ENCODE measurements around the gene SEPTIN5.

GRCh38 chr22:19680911-19681862 lies 33.1 kb upstream of the SEPTIN5 start:
- TF ChIP-seq GATA2 (IDR thresholded peaks at IDR 0.05; ENCODE audit: low read depth, low read length), result no peak
- no peak for TF ChIP-seq GATA3 (IDR thresholded peaks at IDR 0.05; ENCODE audit: low read depth, low read length)

Measured in SH-SY5Y (cell line).